CD4-positive, alpha-beta T cell treated with Interleukin-6 at 100 ng/mL for 8 hours (primary cell): ENCODE data around the gene TMEM255B.
"Not testable (repeated sequence)": the region's sequence is repeated elsewhere in the genome, so short reads cannot be mapped to it uniquely, and the experiment has no call there.

Experiments used
- DNase-seq: peaks from one replicate; pipeline ENCODE4 v3.0.0-alpha.2; 2020; ENCODE audit warnings: mixed read lengths, low spot score

Gene TMEM255B

DNA sequence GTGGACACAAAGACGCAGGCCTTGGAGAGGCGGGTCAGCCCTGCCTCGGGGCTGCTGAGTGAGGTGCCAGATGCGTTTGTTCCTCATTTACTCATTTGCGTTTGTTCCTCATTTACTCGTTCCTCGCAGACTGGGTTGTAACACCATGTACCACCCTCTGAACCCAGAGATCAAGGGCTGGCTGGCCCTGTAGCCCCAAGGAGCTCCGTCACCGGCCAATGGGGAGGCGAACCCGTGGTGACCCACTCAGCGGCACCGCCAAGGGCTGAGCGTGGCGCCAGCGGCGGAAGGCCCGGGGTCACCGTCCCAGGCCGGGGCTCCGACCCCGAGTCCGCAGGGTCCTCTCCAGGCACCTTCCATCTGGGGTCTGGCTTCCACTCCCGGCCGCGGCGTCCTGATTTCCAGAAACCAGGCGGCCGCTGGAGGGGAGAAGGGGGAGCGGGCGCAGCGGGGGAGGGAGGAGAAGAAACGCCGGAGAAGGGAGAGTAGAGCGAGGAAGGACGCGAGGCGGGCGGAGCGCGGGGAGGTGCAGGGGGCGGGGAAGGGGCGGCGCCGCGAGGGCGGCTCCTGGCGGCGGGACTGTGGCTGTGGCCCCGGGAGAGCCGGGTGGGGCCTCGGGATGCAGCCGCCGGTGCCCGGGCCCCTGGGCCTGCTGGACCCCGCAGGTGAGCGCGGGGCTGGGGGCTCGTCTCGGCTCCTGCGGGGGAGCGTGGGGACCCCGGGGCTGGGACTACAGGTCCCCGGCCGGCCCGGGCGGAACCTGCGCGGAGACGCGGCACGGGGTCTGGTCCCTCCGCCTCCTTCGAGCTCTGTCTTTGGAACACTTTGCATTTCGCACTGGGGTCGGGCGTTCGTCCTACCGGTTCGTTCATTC is at the start of gene TMEM255B:
TSS of gene TMEM255B (plus strand) at position 576 of the 874 bp plus-strand sequence. CDS start at position 620, 44 bp downstream.
- peak; percentile 61 for DNase-seq

DNA sequence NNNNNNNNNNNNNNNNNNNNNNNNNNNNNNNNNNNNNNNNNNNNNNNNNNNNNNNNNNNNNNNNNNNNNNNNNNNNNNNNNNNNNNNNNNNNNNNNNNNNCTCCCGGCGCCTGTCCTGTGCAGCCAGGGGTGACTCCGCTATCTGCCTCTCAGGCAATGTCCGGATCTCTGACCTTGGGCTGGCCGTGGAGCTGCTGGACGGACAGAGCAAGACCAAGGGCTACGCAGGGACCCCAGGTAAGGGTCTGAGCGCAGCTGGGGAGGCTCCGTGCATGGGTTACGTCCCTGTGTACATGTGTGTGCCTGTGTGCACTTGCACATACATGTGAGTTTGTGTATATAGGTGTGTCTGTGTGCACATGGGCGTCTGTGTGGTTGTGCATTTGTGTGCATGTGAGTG is 36.1 kb upstream of the TMEM255B start:
- no peak for DNase-seq

DNA sequence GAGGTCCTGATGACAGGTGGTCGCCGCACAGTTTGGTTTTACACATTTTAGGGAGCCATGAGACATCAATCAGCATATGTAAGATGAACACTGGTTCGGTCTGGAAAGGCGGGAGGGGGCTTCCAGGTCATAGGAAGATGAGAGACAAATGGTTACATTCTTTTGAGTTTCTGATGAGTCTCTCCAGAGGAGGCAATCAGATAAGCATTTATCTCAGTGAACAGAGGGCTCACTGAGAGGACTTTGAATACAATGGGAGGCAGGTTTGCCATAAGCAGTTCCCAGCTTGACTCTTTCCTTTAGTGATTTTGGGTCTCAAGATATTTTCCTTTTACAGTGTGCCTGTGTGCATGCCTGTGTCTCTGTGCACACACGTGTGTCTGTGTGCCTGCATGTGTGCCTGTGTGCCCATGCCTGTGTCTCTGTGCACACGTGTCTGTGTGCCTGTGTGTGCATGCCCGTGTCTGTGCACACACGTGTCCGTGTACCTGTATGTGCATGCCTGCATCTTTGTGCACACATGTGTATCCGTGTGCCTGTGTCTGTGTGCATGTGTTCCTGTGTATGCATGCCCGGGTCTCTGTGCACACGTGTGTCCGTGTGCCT is 35.5 kb upstream of the TMEM255B start:
- no peak for DNase-seq

DNA sequence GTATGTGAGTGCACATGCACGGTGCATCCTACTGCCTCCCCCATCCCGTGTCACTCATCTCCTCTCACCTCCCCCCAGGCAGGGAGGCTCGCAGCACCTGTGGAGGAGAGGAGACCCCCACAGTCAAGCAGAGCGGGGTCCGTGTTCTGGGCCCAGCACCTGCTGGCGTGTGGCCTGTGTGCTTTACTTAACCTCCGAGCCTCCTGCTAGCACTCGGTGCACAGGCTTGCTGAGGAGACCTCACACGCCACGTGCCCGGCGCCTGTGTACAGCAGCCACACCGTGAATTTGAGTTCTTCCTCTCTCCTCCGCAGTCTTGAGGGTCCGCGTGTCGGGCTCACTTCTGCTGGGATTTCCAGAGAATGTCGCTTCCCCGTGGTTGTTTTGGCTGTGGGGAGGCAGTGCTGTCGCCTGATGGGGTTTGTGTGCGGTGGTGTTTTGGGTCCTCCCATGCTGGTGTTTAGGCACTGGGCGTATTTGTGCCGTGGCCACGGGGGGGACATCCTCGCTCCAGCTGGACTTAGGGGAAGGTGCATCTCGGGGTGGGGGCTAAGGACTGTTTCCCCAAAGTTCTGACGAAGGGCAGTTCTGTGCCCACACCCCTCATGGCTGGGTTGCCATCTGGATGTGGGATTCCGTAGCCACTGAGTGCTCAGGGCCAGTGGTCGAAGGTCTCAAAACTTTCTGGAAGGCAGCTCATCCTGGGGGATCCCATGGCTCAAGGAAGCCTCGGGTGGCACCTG is 34.8 kb upstream of the TMEM255B start:
- DNase-seq, result no peak

DNA sequence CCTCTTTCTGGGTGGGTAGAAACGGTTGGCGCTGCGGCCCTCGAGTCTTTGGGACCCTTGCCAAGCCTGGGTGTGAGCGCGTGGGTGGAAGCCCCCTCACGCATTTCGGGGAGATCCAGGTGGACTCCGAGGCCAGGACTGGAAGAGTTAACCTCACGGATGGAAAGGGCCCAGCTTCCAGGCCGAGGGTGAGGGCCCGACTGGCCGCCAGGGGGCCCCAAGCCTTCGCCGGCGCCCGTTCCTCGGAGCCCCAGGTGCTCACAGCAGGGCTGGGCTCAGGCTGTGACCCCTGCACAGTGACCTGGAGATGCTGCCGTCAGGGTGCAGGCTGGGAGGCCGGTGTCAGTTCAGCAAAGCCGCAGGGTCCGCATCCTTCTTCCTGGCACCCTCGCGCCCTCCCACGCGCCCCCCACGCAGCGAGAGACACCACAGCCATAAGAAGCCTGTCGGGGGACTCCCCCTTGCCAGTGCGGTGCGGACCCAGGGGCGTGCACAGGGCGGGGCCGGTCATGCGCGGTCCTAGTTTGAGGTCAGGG is 34.2 kb upstream of the TMEM255B start:
- peak; percentile 78 for DNase-seq

DNA sequence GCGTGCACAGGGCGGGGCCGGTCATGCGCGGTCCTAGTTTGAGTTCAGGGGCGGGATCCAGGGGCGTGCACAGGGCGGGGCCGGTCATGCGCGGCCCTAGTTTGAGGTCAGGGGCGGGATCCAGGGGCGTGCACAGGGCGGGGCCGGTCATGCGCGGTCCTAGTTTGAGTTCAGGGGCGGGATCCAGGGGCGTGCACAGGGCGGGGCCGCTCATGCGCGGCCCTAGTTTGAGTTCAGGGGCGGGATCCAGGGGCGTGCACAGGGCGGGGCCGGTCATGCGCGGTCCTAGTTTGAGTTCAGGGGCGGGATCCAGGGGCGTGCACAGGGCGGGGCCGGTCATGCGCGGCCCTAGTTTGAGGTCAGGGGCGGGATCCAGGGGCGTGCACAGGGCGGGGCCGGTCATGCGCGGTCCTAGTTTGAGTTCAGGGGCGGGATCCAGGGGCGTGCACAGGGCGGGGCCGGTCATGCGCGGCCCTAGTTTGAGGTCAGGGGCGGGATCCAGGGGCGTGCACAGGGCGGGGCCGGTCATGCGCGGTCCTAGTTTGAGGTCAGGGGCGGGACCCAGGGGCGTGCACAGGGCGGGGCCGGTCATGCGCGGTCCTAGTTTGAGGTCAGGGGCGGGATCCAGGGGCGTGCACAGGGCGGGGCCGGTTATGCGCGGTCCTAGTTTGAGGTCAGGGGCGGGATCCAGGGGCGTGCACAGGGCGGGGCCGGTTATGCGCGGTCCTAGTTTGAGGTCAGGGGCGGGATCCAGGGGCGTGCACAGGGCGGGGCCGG is 33.5 kb upstream of the TMEM255B start:
- not testable (repeated sequence) for DNase-seq

DNA sequence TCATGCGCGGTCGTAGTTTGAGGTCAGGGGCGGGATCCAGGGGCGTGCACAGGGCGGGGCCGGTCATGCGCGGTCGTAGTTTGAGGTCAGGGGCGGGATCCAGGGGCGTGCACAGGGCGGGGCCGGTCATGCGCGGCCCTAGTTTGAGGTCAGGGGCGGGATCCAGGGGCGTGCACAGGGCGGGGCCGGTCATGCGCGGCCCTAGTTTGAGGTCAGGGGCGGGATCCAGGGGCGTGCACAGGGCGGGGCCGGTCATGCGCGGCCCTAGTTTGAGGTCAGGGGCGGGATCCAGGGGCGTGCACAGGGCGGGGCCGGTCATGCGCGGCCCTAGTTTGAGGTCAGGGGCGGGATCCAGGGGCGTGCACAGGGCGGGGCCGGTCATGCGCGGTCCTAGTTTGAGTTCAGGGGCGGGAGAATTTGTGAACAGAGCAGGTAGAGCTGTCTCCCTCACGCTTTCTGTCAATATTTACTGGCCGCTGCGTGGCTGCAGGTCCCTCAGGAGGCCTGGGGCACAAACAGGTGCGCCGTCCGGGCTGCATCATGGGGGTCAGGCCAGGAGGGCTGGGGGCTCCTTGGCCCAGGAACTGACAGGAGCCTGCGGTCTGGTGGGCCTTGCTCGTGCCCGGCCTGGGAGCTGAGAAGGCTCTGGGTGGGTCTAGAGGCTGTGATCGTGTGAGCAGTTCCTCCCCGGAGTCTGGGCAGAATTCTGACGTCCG is 32.8 kb upstream of the TMEM255B start:
- peak; percentile 18 for DNase-seq

DNA sequence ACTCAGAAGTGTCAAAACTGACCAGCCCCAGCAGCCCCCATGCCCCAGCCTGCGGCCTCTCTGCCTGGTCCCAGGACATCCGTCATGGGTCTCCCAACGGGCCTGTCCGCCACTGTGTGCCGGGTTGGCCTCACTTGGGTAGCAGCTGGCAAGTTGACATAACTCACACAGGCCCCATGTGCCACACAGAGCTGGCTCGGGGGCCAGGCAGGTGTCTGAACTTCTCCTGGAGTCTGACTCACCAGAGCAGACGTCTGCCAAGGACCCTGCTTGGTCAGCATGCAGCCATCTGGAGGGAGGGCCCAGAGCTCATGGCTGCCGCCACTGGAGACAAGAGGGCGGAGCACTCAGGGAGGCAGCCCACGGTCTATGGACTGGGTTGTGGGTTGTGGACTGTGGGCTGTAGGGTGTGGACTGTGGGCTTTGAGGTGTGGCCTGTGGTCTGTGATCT is 32.0 kb upstream of the TMEM255B start:
- no peak for DNase-seq

DNA sequence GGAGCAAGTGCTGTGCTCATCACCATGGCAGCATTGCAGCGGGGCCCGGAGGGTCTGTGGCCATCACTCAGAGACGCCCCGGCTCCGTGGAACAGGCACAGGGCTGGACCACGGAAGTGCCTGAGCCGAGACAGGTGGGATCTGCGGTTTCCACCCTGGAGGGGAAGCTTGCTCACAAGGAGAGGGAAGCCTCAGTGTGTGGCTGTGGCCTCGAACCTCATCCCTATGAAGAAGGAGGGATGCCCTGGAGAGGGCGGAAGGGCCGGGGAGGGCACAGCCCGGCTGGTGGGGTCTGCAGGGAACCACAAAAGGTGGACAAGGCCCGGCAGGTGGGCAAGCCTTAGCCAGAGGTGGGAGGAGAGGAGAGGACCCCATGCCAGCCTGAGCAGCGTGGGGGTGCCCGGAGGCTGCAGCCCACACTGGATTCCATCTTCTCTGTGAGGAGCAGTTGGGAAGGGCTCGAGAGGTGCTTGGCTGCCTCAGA is 30.4 kb upstream of the TMEM255B start:
- no peak for DNase-seq

DNA sequence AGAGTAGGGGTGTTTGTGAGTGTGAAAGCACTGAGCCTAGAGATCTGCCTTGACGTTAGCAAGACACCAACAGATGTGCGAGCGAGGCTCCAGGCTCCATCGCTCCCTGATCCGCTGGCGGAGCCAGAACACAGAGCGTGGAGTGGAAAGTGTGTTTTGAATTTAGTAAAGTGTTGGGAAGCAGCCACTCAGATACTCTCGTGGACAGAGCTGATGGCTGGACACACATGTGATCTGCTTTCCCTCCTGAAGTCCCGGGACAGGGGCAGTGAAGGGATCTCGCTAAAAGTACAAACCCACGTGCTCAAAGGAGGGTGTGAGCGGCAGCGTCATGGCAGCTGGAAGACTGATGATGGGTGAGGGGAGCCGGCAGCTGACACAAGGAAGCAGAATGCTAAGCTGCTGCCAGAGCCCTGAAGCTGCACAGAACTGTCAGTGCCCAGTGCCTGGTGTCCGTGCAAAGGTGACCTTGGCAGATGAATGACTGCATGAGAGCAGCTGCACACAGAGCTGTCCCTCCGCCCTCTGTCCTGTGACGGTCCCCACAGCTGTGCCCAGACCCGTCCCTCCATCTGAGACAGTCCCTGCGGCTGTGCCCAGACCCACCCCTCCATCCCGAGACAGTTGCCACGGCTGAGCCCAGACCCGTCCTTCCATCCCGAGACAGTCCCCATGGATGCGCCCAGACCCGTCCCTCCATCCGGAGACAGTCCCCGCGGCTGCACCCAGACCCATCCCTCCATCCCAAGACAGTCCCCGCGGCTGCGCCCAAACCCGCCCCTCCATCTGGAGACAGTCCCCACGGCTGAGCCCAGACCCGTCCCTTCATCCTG is 29.6 kb upstream of the TMEM255B start:
- DNase-seq, result no peak

DNA sequence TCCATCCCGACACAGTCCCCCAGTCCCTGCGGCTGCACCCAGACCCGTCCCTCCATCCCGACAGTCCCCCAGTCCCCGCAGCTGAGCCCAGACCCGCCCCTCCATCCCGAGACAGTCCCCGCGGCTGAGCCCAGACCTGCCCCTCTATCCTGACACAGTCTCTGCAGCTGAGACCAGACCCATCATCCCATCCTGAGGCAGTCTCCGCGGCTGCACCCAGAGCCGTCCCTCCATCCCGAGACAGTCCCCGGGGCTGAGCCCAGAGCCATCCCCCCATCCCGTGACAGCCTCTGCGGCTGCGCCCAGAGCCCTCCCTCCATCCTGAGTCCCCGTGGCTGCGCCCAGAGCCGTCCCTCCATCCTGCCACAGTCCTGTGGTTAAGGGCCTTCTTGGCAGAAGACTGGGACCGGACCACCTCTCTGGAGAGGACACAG is 28.8 kb upstream of the TMEM255B start:
- no peak for DNase-seq

DNA sequence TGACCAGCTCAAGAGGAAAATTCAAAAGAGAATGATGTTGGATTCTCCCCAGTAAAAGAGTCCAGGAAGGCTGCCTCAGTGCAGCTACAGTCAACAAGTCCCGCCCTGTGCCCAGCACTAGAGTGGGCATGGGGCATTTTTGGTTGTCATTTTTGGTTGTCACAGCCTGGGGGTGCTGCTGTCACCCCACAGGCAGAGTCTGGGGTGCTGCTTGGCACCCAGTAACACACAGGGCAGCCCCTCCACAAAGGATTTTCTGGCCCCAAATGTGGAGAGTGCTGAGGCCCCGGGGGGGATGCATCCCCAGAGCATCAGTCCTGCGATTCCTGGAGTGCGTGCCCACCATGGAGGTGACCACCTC is 28.2 kb upstream of the TMEM255B start:
- DNase-seq, result no peak

DNA sequence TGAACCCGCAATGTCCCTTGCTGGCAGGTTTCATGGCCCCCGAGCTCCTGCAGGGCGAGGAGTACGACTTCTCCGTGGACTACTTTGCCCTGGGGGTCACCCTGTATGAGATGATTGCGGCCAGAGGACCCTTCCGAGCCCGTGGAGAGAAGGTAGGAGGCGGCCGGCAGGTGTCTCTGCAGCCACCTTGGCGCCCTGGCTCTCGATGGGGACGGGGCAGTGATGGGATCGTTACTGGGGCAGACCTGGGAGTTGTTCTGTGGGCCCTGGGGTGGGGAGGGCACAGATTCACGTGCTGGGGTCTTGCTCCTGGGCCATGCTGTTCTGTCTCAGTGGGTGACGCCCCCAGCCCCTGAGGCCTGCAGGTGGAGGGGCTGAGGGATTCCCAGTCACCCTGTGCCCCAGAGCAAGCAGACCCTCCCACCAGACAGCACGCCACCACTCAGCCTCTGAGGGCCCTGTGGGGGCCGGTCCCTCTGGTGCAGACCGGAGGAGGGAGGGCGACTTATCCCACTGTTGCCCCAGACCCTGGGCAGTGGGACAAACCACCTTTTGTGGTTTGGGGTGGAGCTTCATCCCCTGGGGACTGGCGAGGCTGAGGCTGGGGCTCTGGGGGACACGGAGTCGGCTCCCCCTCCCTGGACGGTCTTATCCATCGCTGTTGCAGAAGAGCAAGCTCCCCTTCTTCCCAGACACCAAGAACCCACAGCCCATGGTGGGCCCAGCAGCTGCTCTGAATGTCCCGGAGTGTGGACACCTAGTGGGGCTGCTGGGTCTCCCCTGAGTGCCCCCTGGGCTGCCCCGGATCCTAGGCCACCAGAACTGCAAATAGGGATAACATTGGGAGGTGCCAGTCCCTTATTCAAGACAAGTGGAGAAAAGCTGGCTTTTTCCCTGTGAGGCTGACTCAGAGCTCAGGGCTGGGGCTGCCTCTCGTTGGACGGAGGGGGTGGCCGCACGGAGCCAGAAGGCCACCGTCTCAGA is 27.5 kb upstream of the TMEM255B start:
- DNase-seq, result no peak

DNA sequence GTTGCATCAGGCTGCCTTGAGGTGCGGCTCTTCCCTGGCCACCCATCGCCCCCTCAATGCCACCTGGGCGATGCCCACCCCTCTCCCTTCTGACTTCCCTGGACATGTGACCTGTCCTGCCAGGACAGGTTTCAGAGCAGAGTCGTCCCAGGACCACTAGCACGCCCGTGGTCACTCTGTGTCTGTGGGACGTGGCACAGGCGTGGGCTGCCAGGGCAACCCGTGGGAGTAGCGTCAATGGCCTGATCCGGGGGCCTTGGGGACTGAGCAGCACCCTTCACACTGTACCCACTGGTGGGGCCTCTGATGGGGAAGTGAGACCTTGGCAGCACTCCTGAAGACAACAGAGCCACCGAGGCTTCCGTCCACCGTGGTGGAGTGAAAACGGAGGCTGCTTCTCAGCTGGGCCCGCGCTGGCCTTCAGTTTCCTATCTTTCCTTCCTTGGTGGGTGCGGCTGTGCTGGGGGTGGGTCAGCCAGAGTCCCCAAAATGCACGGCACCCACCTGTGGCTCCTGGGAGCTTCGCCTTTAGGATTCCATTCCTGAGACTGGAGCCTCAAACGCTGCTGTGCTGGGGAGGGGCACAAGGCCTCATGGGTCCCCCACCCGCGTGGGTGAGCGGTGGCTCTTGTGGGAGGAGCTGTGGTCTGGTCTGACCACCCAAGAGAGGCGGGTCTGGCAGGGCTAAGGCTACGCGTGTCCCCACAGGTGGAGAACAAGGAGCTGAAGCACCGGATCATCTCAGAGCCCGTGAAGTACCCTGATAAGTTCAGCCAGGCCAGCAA is 26.7 kb upstream of the TMEM255B start:
- DNase-seq, result no peak

DNA sequence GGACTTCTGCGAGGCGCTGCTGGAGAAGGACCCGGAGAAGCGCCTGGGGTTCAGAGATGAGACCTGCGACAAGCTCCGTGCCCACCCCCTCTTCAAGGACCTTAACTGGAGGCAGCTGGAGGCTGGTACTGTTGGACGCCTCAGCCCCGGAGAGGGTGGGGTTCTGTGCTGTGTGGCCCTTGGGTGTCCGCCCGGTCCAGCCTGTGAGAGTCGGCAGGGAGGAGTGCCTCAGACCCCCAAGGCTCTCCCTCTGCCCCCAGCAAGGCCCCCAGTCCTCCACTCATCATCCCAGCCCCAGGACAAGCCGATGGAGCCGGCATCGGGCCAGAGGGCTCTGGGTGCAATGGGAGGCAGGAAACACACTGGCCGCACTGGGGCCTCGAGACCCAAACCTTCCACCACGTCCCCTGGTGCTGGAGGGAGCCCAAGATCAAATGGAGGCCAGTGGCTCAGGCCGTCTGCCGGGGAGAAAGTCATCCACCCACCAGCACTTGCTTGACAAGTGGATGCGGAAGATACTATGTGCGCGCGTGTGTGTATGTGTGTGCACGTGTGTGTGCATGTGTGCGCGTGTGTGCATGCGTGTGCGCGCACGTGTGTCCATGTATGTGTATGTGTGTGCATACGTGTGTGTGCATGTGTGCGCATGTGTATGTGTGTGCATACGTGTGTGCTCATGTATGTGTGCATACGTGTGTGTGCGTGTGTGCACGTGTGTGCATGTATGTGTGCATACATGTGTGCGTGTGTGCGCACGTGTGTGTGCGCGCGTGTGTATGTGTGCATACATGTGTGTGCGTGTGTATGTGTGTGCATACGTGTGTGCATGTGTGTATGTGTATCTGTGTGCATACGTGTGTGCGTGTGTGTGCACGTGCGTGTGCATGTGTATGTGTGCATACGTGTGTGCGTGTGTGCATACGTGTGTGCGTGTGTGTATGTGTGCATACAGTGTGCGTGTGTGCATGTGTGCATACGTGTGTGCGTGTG is 25.8 kb upstream of the TMEM255B start:
- DNase-seq, result no peak

DNA sequence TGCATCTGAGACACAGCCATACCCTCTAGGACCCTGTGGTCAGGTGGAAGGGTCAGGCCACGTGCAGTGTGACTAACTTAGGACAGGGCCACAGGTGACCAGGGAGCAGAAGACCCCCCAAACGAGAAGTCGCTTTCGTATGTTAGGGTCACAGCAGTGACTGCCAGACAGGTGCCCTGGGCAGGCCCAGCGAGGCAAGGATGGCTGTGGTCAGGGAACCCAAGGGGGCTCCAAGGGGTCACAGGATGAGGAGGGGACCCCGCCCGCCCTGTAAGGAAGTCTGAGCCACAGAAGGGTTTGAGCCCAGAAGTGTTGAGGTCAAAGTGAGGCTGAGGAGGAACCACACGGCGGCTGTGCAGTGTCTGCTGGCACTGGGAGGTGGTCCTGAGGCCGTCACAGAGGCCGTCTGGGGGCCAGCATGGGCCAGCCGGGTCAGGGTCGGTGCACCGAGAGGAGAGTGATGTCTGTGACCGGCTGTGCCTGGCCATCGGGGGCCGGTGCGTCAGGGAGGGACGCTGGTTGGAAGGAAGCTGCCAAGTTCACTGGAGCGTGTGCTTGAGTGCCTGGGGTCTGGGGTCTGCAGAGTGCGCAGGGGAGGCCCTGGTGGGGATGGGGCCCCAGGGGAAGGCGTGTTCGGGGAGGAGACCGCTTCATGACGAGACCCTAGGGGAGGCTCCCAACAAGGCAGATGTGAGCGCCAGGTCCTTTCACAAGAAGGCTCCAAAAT is 24.8 kb upstream of the TMEM255B start:
- DNase-seq, result no peak
